Heart left ventricle (tissue), 16 donors: ENCODE results near the gene SCAI. TPM values are rescaled to one million over a fixed set of nuclear protein-coding genes. Genes with fewer than 3 reads are reported as not detected.

Source experiments
- ATAC-seq, 4 donors: fragments of 200-7000 bp; cut with Tn5 transposase; one replicate each; pipeline ENCODE4 v1.9.1; 2020 to 2022; ENCODE audit warnings: moderate library complexity in 4 of 4, mild to moderate bottlenecking in 3 of 4, moderate number of reproducible peaks in 1 of 4
- DNase-seq, 5 donors: peaks; one replicate each; pipeline ENCODE4 v3.0.0-alpha.2; 2020
- H3K27ac ChIP-seq, 12 donors: fragments of 200-600 bp; sonication (generic) in 4 of 12; one replicate each; pipeline versions ENCODE4 v1.5.0 to v1.8.0; 2016 to 2022; ENCODE audit warnings: mild to moderate bottlenecking in 2 of 12
- H3K27me3 ChIP-seq, 9 donors: fragments of 200-600 bp; sonication (generic) in 2 of 9; one replicate each; pipeline versions ENCODE4 v1.5.1 to v1.8.0; 2016 to 2022; ENCODE audit warnings: mild to moderate bottlenecking in 3 of 9
- H3K36me3 ChIP-seq, 9 donors: fragments of 200-600 bp; sonication (generic) in 2 of 9; one replicate each; pipeline versions ENCODE4 v1.5.0 to v1.8.0; 2018 to 2022; ENCODE audit warnings: mild to moderate bottlenecking in 2 of 9
- H3K4me1 ChIP-seq, 12 donors: fragments of 200-600 bp; sonication (generic) in 4 of 12; one replicate each; pipeline versions ENCODE4 v1.5.0 to v1.8.0; 2016 to 2022; ENCODE audit warnings: mild to moderate bottlenecking in 3 of 12
- H3K4me3 ChIP-seq, 12 donors: fragments of 200-600 bp; sonication (generic) in 4 of 12; one replicate each; pipeline versions ENCODE4 v1.5.0 to v1.8.0; 2017 to 2022; ENCODE audit warnings: mild to moderate bottlenecking in 9 of 12, moderate library complexity in 4 of 12
- H3K9me3 ChIP-seq, 12 donors: fragments of 200-600 bp; sonication (generic) in 4 of 12; one replicate each; pipeline versions ENCODE4 v1.5.0 to v1.8.0; 2016 to 2022; ENCODE audit warnings: mild to moderate bottlenecking in 1 of 12
- POLR2A ChIP-seq, 2 donors: fragments of 450-650 bp; IDR thresholded peaks; one replicate each; pipeline ENCODE4 v1.6.1; 2017; ENCODE audit warnings: antibody characterized with exemption in 2 of 2, mild to moderate bottlenecking in 2 of 2, moderate library complexity in 2 of 2
- WGBS, 4 donors: extraction: QIAGEN DNeasy Blood & Tissue Kit in 2 of 4; methylation state at CpG; one replicate each; pipeline versions ENCODE4 v1.1.5 to v1.1.7; 2013 to 2018; 5-methylcytosine and 5-hydroxymethylcytosine counted together
- intact Hi-C, 10 donors: fragments of 100-400 bp; cut with DNase I; formaldehyde crosslinking; loops; one replicate each; pipeline versions ENCODE4 v1.11.1 to v1.14.2; 2022
- polyA plus RNA-seq, 2 donors: library from polyadenylated mRNA; stranded (reverse); fragments of 200-250 nt; gene quantifications; one replicate each; pipeline ENCODE4 v1.2.3, GENCODE V29; 2013
- total RNA-seq, 9 donors: library from RNA; depleted of rRNA in 2 of 9; stranded (reverse); fragments of >200 nt in 2 of 9; fragmentation: NEBNext Ultra II Directional in 3 of 9; extraction: Animal tissue kit (Norgen Biotek cat#: 25700) in 3 of 9; gene quantifications; one replicate each; pipeline versions ENCODE4 v1.1.0 to v1.2.4, GENCODE V29; 2016 to 2023
- TF ChIP-seq, protein P1 (sequence below), 12 donors: fragments of 200-600 bp; sonication (generic) in 4 of 12; IDR thresholded peaks; one replicate each; pipeline versions ENCODE4 v1.5.0 to v1.8.0; 2018 to 2022; ENCODE audit warnings: antibody characterized with exemption in 12 of 12, mild to moderate bottlenecking in 5 of 12
- donor health status: ischemic (EF 13 %, LVEDD 7.1; RV severe dilation, severe dysfunction).
- donor health status: healthy with polysubstance abuse.
- donor health status: DM: no; HTN: yes; CAD: no.
- donor health status: DM: no; HTN: no; CAD: no.
- donor health status: ischemic (EF 25% LVEDD 6.9; RV normal size, moderate dysfunction).
- donor health status: ischemic (EF 25% LVEDD 5.7; RV mildly dilated, moderate dysfunction).
- donor health status: healthy.
- donor health status: DM: yes; HTN: yes; CAD: no.
- donor health status: ischemic (EF 35%, LVEDD 5.7; RV mildly dilated, moderate dysfunction).
- donor health status: nonischemic (EF 11% LVEDD 7.7; RV severe dilation, severe dysfunction).
- donor health status: DM: yes; HTN: yes; CAD: no.
- donor health status: PGD.
- donor health status: ischemic (EF 29% LVEDD 5.4; RV normal size, mild dysfunction).
- donor health status: nonischemic (EF 23%, LVEDD 6.1; RV moderate dilation, normal function).

The SCAI gene
- total and polyA plus RNA-seq, 11 donors, result 1.4 to 5.3 (median 3.8) TPM

DNA sequence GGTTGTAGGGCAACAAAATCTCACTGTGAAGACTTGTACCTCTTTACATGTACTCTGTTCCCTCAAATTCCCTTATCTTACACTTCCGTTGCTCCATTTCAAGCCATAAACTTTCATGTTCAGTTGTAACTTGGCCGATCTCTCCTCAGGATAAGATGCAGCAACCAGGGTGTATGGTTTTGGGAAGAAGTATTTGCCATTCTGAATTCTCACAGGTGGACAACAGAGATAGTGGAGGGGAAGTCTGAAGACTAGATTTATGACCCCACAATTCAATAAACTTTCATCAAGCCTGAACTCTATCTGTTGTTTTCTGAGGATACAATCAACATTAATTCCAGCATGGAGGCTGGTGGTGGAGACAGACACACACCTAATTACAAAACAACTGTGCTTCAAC, 229.9 kb downstream of the SCAI start:
- TF ChIP-seq, protein P1, sequence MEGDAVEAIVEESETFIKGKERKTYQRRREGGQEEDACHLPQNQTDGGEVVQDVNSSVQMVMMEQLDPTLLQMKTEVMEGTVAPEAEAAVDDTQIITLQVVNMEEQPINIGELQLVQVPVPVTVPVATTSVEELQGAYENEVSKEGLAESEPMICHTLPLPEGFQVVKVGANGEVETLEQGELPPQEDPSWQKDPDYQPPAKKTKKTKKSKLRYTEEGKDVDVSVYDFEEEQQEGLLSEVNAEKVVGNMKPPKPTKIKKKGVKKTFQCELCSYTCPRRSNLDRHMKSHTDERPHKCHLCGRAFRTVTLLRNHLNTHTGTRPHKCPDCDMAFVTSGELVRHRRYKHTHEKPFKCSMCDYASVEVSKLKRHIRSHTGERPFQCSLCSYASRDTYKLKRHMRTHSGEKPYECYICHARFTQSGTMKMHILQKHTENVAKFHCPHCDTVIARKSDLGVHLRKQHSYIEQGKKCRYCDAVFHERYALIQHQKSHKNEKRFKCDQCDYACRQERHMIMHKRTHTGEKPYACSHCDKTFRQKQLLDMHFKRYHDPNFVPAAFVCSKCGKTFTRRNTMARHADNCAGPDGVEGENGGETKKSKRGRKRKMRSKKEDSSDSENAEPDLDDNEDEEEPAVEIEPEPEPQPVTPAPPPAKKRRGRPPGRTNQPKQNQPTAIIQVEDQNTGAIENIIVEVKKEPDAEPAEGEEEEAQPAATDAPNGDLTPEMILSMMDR (IDR thresholded peaks at IDR 0.05), result no peak
- no peak for TF ChIP-seq POLR2A (IDR thresholded peaks at IDR 0.05)
- no peak for DNase-seq
- peaks cover 0 to 98% (median 69%) of the 10 kb centered on the region in 9 donors for H3K36me3 ChIP-seq
- no peaks in the 10 kb centered on the region for H3K4me1 ChIP-seq
- no peak overlapping the region for H3K4me3 ChIP-seq
- no peaks in the 10 kb centered on the region for H3K9me3 ChIP-seq
- ATAC-seq, result no peak
- H3K27me3 ChIP-seq, result no peaks in the 10 kb centered on the region
- intact Hi-C loops, result no loop called here
- WGBS, 4 donors, result 93 to 96% (median 95%) methylated on average over 2 of the region's 2 CpGs
- no peak overlapping the region for H3K27ac ChIP-seq

GRCh38 chr9:124911766-124912165, 231.6 kb downstream of the SCAI start:
- Histone ChIP-seq H3K4me1 (no peaks in the 10 kb centered on the region), H3K9me3 (no peaks in the 10 kb centered on the region), H3K27ac (no peak overlapping the region), H3K36me3 (peaks cover 0 to 98% (median 80%) of the 10 kb centered on the region in 9 donors), H3K27me3 (no peaks in the 10 kb centered on the region), H3K4me3 (no peak overlapping the region)
- no peak for TF ChIP-seq POLR2A (IDR thresholded peaks at IDR 0.05)
- TF ChIP-seq, protein P1 (IDR thresholded peaks at IDR 0.05), result no peak
- intact Hi-C loops, result no loop called here
- WGBS, 4 donors, result 90 to 96% (median 93%) methylated on average over 1 of the region's 1 CpG
- DNase-seq (no peak), ATAC-seq (no peak)

GRCh38 chr9:124908098-124908497, 235.2 kb downstream of the SCAI start:
- TF ChIP-seq, protein P1 (IDR thresholded peaks at IDR 0.05), result no peak
- TF ChIP-seq POLR2A (IDR thresholded peaks at IDR 0.05), result no peak
- Histone ChIP-seq H3K27me3 (no peaks in the 10 kb centered on the region), H3K36me3 (peaks cover 0 to 100% (median 89%) of the 10 kb centered on the region in 9 donors), H3K27ac (no peak overlapping the region), H3K4me1 (no peaks in the 10 kb centered on the region), H3K4me3 (no peak overlapping the region), H3K9me3 (no peaks in the 10 kb centered on the region)
- DNase-seq, result no peak
- intact Hi-C loops, result no loop called here
- ATAC-seq, result no peak
- WGBS, 4 donors, result 84 to 92% (median 91%) methylated on average over 2 of the region's 2 CpGs

GRCh38 chr9:124906966-124907365, 236.4 kb downstream of the SCAI start:
- H3K4me1 ChIP-seq, result no peaks in the 10 kb centered on the region
- intact Hi-C loops, result no loop called here
- no peak overlapping the region for H3K27ac ChIP-seq
- H3K4me3 ChIP-seq, result no peak overlapping the region
- no peak for DNase-seq
- ATAC-seq, result no peak
- H3K27me3 ChIP-seq, result no peaks in the 10 kb centered on the region
- H3K36me3 ChIP-seq, result peaks cover 0 to 96% (median 87%) of the 10 kb centered on the region in 9 donors
- WGBS, 4 donors, result 72 to 86% (median 84%) methylated on average over 1 of the region's 1 CpG
- H3K9me3 ChIP-seq, result no peaks in the 10 kb centered on the region
- no peak for TF ChIP-seq POLR2A (IDR thresholded peaks at IDR 0.05)
- TF ChIP-seq, protein P1 (IDR thresholded peaks at IDR 0.05), result no peak
